Neural cell (in vitro differentiated cells): ENCODE results near the gene CCDC27.

ENCODE experiments used
- CTCF ChIP-seq: fragments of 450-650 bp; IDR thresholded peaks from 2 replicates; pipeline ENCODE4 v1.5.1; 2014; ENCODE audit warnings: antibody characterized with exemption, mild to moderate bottlenecking, moderate library complexity; ENCODE audit not compliant: poor library complexity, severe bottlenecking
- RAD21 ChIP-seq: fragments of 450-650 bp; conservative IDR thresholded peaks from 2 replicates; pipeline ENCODE4 v1.6.1; 2014; ENCODE audit warnings: antibody characterized with exemption, mild to moderate bottlenecking, moderate library complexity

- TF ChIP-seq CTCF (no peak), RAD21 (no peak)
Measured at GRCh38 chr1:3770047-3770765, 18.0 kb downstream of the CCDC27 start.
